HG02938 (cell line): Measurements from ENCODE around the gene RCBTB1.
"Not testable (repeated sequence)": the region's sequence is repeated elsewhere in the genome, so short reads cannot be mapped to it uniquely, and the experiment has no call there.

Source experiments
- ATAC-seq: cut with Tn5 transposase; IDR thresholded peaks from one replicate; pipeline ENCODE4 v1.9.1; 2021; ENCODE audit warnings: mild to moderate bottlenecking, moderate library complexity; ENCODE audit not compliant: unreplicated experiment

RCBTB1 gene

GRCh38 chr13:49606747-49607648 lies 21.6 kb upstream of the RCBTB1 start:
- ATAC-seq = peak; percentile 91

GRCh38 chr13:49604570-49604969 lies 19.2 kb upstream of the RCBTB1 start:
- ATAC-seq = no peak

GRCh38 chr13:49602615-49603014 lies 17.3 kb upstream of the RCBTB1 start:
- not testable (repeated sequence) for ATAC-seq

DNA sequence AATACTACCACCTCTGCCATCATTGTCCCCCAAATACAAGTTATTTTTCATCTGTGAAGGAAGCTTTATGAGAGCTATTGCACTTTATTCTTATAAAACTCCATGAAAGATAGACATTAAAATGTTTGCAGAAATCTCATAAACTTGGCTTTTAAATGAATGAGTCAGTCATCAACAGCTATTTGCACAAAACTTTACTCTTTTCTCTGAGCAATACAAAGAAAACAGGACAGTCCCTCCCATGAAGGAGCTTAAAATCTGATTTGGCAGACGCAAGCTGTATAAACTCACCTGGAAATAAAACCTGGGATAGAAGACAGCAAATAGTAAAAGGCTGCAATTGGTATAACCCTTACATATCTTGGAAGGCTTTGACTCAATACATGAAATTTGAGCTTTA lies 16.6 kb upstream of the RCBTB1 start:
- ATAC-seq = no peak

- ATAC-seq = no peak
These were observed 11.8 kb upstream of the RCBTB1 start for GRCh38 chr13:49597043-49597641.

DNA sequence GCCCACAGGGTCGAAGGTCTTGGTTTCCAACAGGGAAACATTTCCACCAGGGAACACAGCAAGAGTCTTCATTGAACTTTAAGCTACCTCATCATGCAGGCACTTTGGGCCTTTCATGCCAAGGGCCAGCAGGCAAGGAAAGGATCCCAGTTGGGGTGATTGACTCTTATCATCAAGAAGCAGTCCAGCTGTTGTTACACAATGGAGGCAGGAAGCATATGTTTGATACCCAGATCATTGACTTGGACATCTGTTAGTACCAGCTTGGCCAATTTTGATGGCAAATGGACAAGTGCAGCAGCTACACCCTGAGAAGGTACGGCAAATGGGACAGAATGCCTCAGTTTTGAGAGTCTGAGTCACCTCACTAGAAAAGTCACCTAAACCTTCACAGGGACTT lies 10.9 kb upstream of the RCBTB1 start:
- ATAC-seq = no peak

DNA sequence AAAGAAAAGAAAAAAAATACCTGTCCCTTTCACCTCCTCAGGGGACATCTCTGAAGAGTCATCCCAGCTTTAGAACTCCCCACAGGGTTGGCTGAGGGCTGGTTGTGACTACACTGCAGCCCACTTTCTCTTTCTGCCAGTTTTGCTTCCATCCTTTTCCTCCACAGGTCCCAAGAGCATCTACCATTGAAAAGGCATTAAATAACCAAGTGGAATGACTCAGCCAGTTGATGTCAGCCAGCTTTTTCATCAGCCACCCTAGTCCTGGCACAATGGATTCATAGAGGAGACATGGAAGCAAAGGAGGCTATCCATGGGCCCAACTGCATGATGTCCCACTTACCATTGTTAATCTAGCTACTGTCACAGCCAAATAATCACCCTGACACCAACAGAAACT lies 9.2 kb upstream of the RCBTB1 start:
- no peak for ATAC-seq

GRCh38 chr13:49593876-49594275 lies 8.5 kb upstream of the RCBTB1 start:
- ATAC-seq = not testable (repeated sequence)

DNA sequence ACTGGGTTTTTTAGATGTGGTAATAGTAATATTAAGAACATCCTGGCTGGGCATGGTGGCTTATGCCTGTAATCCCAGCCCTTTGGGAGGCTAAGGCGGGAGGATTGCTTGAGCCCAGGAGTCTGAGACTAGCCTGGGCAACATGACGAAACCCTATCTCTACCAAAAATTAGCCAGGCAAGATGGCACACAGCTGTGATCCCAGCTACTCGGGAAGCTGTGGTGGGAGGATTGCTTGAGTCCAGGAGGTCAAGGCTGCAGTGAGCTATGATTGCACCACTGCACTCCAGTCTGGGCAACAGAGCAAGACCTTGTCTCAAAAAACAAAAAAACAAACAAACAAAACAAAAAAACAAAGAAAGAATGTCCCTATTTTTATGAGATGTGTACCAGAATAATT lies 5.4 kb upstream of the RCBTB1 start:
- ATAC-seq = not testable (repeated sequence)

GRCh38 chr13:49587311-49587847 lies 2.0 kb upstream of the RCBTB1 start:
- no peak for ATAC-seq

DNA sequence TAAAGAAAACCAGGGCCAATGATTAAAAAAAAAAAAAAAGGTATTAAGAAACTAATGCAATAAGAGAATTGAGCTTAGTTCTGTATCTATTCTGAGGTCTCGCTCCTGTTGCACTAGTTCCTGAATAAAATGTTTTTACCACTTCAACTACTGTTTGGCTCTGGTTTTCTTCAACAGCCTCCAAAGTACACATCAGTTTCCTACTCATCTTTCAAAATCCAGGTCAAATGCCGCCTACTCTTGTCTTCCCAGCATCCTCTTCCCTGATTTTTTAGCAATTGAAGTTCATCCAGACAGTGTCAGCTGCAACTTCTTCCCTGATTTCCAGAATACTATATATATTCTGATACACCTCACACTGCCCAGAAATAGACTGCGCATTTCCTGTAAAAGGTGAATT lies 1.4 kb upstream of the RCBTB1 start:
- no peak for ATAC-seq

DNA sequence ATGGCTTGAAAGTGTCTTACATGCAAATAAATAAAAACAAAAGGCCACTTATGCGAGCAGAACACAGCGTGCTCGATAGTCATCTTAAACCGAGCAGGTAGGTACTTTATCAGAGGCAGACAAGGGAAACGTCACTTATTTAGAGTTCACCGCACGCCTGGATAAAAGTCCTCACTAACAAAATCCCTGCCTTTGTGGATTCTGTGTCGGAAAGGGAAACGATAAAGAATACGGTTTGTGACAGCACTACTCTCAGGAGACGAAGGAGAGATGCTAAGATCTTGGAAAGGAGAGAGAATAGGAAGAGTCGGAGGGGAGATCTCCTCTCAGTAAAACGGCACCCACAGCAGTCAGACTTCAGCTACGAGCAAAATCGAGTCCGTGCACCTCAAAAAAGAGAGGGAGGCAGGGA lies 581 bp downstream of the RCBTB1 start:
- peak; percentile 24 for ATAC-seq

GRCh38 chr13:49580980-49581680 lies 4.2 kb downstream of the RCBTB1 start:
- no peak for ATAC-seq

DNA sequence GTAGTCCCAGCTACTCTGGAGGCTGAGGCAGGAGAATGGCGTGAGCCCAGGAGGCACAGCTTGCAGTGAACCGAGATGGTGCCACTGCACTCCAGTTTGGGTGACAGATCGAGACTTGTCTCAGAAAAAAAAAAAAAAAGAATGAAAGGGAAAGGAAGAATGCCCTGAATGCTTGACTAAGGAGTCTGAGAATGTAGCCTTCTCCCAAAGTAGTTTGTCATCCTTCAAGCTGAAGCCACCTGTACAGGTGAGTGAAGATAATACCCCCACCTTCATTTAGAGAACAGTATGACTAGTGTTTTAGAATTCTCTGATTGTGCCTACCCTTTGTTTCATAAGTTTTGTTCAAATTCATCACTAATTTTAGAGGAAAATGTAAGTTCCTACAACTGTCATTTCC lies 5.9 kb downstream of the RCBTB1 start:
- ATAC-seq = no peak

DNA sequence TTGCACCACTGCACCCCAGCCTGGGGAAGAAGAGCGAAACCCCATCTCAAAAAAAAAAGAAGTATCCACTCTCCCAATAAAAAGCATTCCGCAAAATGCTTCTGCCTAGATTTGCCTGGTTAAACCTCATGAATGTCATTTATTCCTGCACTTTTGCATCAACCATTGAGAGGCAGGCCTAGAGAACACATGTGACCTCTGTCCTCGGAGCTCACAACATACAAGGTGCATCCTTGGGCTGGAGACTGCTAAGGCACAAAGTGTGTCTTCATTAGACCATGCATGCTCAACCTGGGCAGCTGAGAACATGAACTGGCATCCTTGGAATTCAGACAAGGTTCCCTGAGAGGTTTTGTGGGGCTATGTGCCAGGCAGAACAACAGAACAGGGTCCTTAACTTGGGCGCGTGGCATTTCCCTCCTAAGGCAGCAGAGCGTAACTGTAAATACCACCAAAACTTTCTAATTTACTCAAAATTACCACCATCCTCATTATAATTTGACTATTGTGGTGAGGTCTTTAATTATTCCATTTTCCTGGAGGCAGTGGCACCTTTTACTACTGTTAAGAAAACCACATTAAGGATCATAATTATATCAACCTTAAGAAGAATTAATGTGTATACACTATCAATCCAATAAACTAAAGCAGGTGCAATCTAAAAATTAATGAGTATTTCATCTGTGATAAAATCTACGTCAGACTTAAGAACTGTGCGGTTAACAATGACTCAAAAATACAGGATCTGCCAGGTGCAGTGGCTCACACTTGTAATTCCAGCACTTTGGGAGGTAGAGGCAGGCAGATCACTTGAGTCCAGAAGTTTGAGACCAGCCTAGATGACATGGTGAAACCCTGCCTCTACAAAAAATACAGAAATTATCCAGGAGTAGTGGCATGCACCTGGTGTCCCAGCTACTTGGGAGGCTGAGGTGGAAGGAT lies 13.8 kb downstream of the RCBTB1 start:
- ATAC-seq = no peak

DNA sequence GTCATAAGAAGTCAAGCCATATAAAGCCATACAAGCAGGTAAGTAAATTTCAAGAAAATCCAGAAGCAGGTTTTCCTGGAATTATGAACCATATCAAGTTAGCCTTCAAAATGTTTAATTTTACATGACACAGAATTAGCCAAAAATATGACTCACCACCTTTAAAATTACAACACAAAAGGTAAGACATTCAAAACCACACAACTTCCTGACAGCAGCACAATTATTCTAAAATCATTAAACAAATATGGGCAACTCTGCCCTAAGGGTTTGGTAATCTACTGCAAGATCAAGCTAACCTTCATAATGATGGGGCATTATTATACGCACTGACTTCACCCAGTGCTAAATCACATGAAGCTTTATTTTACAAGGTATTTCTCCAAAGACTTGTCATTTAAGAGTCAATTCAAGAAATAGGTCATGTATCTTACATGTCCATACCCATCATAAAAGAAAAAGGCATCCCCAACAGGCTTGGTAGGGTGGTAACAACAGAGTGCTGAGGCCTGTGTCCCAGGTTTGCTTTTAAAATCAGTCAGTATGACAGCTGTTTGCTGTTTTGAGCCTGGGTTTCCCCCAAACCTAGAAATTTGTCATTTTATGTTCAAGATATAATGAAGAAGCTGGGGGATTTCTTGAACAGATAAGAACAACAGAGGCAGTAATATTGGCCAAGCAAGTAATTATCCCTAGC lies 15.2 kb downstream of the RCBTB1 start:
- ATAC-seq = peak; percentile 51

DNA sequence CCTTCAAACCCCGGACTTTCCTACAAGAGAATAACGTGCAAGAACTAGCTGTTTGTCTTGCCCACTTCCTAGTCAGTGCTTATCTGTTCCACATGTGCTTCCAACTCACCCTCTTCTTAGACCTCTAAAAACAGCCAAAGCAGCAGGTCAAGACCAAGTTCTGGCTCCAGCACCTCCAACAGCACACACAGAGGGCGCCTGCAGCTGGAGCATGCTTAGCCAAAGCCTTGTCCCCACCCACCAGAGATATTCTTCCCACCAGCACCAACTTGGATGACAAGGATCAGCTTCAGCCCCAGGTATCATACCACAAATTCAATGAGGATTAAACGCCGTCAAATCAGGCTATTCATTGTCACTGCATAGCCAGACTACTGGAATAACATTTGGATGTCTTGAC lies 17.9 kb downstream of the RCBTB1 start:
- ATAC-seq = no peak

DNA sequence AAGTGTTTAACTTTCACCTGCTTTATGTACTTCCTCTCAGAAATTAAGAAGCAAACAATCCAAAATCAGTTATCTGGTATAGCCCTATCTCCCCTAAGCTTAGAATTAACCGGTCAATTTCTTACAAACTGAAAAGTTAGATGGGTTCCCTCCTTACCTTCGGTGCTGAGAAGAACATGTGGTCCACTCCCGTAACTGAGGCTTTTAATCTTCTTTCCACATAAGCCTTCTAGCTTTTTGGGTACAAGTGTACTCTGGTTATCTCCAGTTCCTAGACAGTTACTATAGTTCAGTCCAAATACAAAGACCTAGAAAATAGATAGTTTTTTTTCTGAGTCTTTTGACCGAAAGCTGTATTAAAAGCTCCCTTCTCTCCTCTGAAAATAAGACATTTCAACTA lies 18.9 kb downstream of the RCBTB1 start:
- no peak for ATAC-seq

GRCh38 chr13:49565461-49565860 lies 19.9 kb downstream of the RCBTB1 start:
- not testable (repeated sequence) for ATAC-seq

DNA sequence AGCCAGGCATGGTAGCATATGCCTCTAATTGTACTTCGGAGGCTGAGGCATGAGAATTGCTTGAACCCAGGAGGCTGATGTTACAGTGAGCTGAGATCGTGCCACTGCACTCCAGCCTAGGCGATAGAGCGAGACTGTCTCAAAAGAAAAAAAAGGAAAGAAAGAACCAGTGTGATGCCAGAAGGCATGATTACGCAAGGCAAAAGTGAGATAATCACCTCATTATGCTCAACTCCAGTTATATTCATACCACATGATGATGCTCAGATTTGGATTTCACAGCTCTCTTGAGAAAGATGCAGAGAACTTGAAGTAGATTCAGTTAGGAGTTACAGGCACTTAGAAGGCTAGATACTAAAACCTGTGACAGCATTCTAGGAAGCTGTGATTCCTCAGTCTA lies 21.8 kb downstream of the RCBTB1 start:
- no peak for ATAC-seq
